GM12873 (cell line): ENCODE results near the gene PKN3.

Experiments used
- CTCF ChIP-seq: IDR thresholded peaks from 2 replicates; pipeline ENCODE4 v1.5.1; 2012; ENCODE audit warnings: low read depth, mild to moderate bottlenecking, moderate library complexity, low read length, control low read depth; ENCODE audit not compliant: insufficient read depth; ENCODE audit errors: missing control alignments

PKN3 gene

GRCh38 chr9:128701227-128701854, 962 bp upstream of the PKN3 start:
- TF ChIP-seq CTCF: no peak

GRCh38 chr9:128702949-128703615, 779 bp downstream of the PKN3 start:
- peak; percentile 9 for TF ChIP-seq CTCF

- no peak for TF ChIP-seq CTCF
Measured at GRCh38 chr9:128703616-128704355, 1.5 kb downstream of the PKN3 start.

- TF ChIP-seq CTCF: no peak
Measured at GRCh38 chr9:128704356-128704670, 2.0 kb downstream of the PKN3 start.

- TF ChIP-seq CTCF: no peak
Measured at GRCh38 chr9:128705051-128705965, 3.0 kb downstream of the PKN3 start.

GRCh38 chr9:128706045-128706444, 3.7 kb downstream of the PKN3 start:
- no peak for TF ChIP-seq CTCF
